ENCODE data around the gene ARMC12. TPM values are rescaled to one million over a fixed set of nuclear protein-coding genes. Genes with fewer than 3 reads are reported as not detected.

ARMC12 gene
- total and polyA plus RNA-seq, 2 donors (not counting 1 experiment from before 2014, with no cell fraction given), result 0.17 to 0.50 TPM

DNA sequence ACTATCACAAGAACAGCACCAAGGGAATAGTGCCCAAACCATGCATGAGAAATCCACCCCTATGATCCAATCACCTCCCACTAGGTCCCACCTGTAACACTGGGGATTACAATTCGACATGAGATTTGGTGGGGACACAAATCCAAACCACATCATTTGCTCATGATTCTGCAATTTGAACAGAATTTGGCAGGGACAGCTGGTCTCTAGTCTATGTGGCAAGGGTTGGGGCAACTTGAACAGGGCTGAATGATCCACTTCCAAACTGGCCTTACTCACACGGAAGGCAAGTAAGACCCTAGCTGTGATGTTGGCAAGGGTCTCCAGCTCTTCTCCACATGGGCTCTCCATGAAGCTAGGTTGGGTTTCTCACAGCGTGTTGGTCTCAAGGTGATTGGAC lies 38.0 kb upstream of the ARMC12 start:
- no peak for DNase-seq (ENCODE audit: low read depth in 2 of 2)

GRCh38 chr6:35703554-35703953 lies 33.3 kb upstream of the ARMC12 start:
- Histone ChIP-seq H3K4me3 (replicated peaks in 1 of 4; ENCODE audit: control extremely low read depth in 1 of 4, insufficient read depth in 1 of 4, low read depth in 3 of 4, low read length in 4 of 4) (no peak overlapping the region), H3K4me2 (ENCODE audit: extremely low read depth, insufficient read depth, low read length) (no peak overlapping the region), H3K4me1 (ENCODE audit: control insufficient read depth, extremely low read depth, insufficient read depth, low read length) (no peaks in the 10 kb centered on the region), H3K27me3 (ENCODE audit: control insufficient read depth, insufficient read depth, low read length) (no peaks in the 10 kb centered on the region), H3K79me2 (ENCODE audit: control insufficient read depth, insufficient read depth, low read length) (no peaks in the 10 kb centered on the region), H3K36me3 (ENCODE audit: control insufficient read depth, insufficient read depth, low read length) (no peaks in the 10 kb centered on the region), H3K9ac (ENCODE audit: insufficient read depth, low read length) (no peak overlapping the region), H4K20me1 (ENCODE audit: control insufficient read depth, extremely low read depth, insufficient read depth, low read length) (no peaks in the 10 kb centered on the region), H3K9me3 (ENCODE audit: control insufficient read depth, insufficient read depth, low read depth, low read length) (no peaks in the 10 kb centered on the region), H3K27ac (ENCODE audit: insufficient read depth, low read length) (no peak overlapping the region), H2AFZ (ENCODE audit: low read length) (no peak overlapping the region)
- DNase-seq (ENCODE audit: low read depth in 2 of 2), result no peak
- TF ChIP-seq CTCF (conservative IDR thresholded peaks at IDR 0.05 in 1 of 2, IDR thresholded peaks at IDR 0.05 in 1 of 2; ENCODE audit: low read depth in 1 of 2, low read length in 2 of 2) (no peak), EZH2 (IDR thresholded peaks at IDR 0.05; ENCODE audit: low read length, missing control alignments) (no peak)

More for the DNA sequence above, 38.0 kb upstream of the ARMC12 start:
- no peak overlapping the region for H3K9ac ChIP-seq (ENCODE audit: insufficient read depth, low read length)
- H3K4me3 ChIP-seq (replicated peaks in 1 of 4; ENCODE audit: control extremely low read depth in 1 of 4, insufficient read depth in 1 of 4, low read depth in 3 of 4, low read length in 4 of 4), result no peak overlapping the region
- H2AFZ ChIP-seq (ENCODE audit: low read length), result no peak overlapping the region
- no peak overlapping the region for H3K27ac ChIP-seq (ENCODE audit: insufficient read depth, low read length)
- H3K9me3 ChIP-seq (ENCODE audit: control insufficient read depth, insufficient read depth, low read depth, low read length), result no peaks in the 10 kb centered on the region
- no peaks in the 10 kb centered on the region for H3K36me3 ChIP-seq (ENCODE audit: control insufficient read depth, insufficient read depth, low read length)
- H4K20me1 ChIP-seq (ENCODE audit: control insufficient read depth, extremely low read depth, insufficient read depth, low read length), result no peaks in the 10 kb centered on the region
- H3K4me1 ChIP-seq (ENCODE audit: control insufficient read depth, extremely low read depth, insufficient read depth, low read length), result no peaks in the 10 kb centered on the region
- TF ChIP-seq CTCF (conservative IDR thresholded peaks at IDR 0.05 in 1 of 2, IDR thresholded peaks at IDR 0.05 in 1 of 2; ENCODE audit: low read depth in 1 of 2, low read length in 2 of 2) (no peak), EZH2 (IDR thresholded peaks at IDR 0.05; ENCODE audit: low read length, missing control alignments) (no peak)
- H3K27me3 ChIP-seq (ENCODE audit: control insufficient read depth, insufficient read depth, low read length), result no peaks in the 10 kb centered on the region
- no peak overlapping the region for H3K4me2 ChIP-seq (ENCODE audit: extremely low read depth, insufficient read depth, low read length)
- H3K79me2 ChIP-seq (ENCODE audit: control insufficient read depth, insufficient read depth, low read length), result no peaks in the 10 kb centered on the region

GRCh38 chr6:35706468-35706867 lies 30.4 kb upstream of the ARMC12 start:
- no peak overlapping the region for H3K4me3 ChIP-seq (replicated peaks in 1 of 4; ENCODE audit: control extremely low read depth in 1 of 4, insufficient read depth in 1 of 4, low read depth in 3 of 4, low read length in 4 of 4)
- TF ChIP-seq EZH2 (IDR thresholded peaks at IDR 0.05; ENCODE audit: low read length, missing control alignments), result no peak
- no peak for TF ChIP-seq CTCF (conservative IDR thresholded peaks at IDR 0.05 in 1 of 2, IDR thresholded peaks at IDR 0.05 in 1 of 2; ENCODE audit: low read depth in 1 of 2, low read length in 2 of 2)
- H3K27me3 ChIP-seq (ENCODE audit: control insufficient read depth, insufficient read depth, low read length), result no peaks in the 10 kb centered on the region
- H4K20me1 ChIP-seq (ENCODE audit: control insufficient read depth, extremely low read depth, insufficient read depth, low read length), result no peaks in the 10 kb centered on the region
- H3K36me3 ChIP-seq (ENCODE audit: control insufficient read depth, insufficient read depth, low read length), result no peaks in the 10 kb centered on the region
- no peaks in the 10 kb centered on the region for H3K9me3 ChIP-seq (ENCODE audit: control insufficient read depth, insufficient read depth, low read depth, low read length)
- H3K27ac ChIP-seq (ENCODE audit: insufficient read depth, low read length), result no peak overlapping the region
- H3K4me2 ChIP-seq (ENCODE audit: extremely low read depth, insufficient read depth, low read length), result no peak overlapping the region
- H2AFZ ChIP-seq (ENCODE audit: low read length), result no peak overlapping the region
- DNase-seq (ENCODE audit: low read depth in 2 of 2), result peak in 1 of 2 donors; percentile 51
- no peaks in the 10 kb centered on the region for H3K4me1 ChIP-seq (ENCODE audit: control insufficient read depth, extremely low read depth, insufficient read depth, low read length)
- no peaks in the 10 kb centered on the region for H3K79me2 ChIP-seq (ENCODE audit: control insufficient read depth, insufficient read depth, low read length)
- no peak overlapping the region for H3K9ac ChIP-seq (ENCODE audit: insufficient read depth, low read length)

Measured in fibroblast of lung (primary cell).